ENCODE data around the gene TFB2M. TPM values are rescaled to one million over a fixed set of nuclear protein-coding genes. Genes with fewer than 3 reads are reported as not detected.

TFB2M gene
- total RNA-seq, 1 donor from 2014 or later: 6.5 TPM

DNA sequence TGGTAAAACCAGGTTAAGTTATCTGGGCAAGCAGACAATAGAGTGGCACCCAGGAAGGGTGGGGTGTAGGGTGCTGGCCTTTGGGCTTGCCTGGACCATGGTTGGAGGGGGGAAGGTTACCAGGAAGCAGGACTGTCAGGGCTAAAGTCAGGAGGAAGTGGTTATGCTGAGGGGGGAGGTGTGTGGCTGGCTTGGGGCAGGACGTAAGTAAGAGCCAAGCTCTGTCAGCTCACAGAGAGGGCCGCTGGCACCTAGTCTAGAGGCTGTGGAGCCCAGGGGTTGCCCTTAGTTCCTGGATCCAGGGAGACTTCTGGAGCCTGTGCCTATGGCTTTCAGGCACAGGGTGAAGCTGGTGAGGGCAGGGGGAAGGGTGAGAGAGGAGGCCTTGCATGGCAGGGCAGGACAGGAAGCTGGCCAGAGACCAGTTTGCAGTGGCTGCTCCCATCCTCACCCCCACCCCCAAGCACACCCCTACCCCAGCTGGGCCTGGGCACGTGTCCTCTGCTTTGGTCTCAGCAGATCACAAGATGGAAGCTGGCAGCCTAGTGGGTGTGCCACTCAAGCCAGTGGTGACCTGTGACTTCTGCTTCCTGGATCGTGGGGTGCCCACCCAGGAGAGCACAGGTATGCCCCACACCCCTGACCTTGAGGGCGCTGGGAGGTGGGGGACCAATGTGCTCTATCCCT is 38.5 kb downstream of the TFB2M start:
- no peak for DNase-seq
- peaks cover 11% of the 10 kb centered on the region for H3K36me3 Mint-ChIP-seq (ENCODE audit: unreplicated experiment)
- TF ChIP-seq, protein P1, sequence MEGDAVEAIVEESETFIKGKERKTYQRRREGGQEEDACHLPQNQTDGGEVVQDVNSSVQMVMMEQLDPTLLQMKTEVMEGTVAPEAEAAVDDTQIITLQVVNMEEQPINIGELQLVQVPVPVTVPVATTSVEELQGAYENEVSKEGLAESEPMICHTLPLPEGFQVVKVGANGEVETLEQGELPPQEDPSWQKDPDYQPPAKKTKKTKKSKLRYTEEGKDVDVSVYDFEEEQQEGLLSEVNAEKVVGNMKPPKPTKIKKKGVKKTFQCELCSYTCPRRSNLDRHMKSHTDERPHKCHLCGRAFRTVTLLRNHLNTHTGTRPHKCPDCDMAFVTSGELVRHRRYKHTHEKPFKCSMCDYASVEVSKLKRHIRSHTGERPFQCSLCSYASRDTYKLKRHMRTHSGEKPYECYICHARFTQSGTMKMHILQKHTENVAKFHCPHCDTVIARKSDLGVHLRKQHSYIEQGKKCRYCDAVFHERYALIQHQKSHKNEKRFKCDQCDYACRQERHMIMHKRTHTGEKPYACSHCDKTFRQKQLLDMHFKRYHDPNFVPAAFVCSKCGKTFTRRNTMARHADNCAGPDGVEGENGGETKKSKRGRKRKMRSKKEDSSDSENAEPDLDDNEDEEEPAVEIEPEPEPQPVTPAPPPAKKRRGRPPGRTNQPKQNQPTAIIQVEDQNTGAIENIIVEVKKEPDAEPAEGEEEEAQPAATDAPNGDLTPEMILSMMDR (IDR thresholded peaks at IDR 0.05; ENCODE audit: partially characterized antibody, unreplicated experiment): no peak
- H3K27me3 Mint-ChIP-seq (ENCODE audit: unreplicated experiment): peaks cover 4% of the 10 kb centered on the region
- no peak overlapping the region for H3K27ac Mint-ChIP-seq (ENCODE audit: unreplicated experiment)
- H3K4me1 Mint-ChIP-seq (ENCODE audit: low read depth, unreplicated experiment): no peaks in the 10 kb centered on the region
- peaks cover 11% of the 10 kb centered on the region for H3K9me3 Mint-ChIP-seq (ENCODE audit: unreplicated experiment)
- no peak overlapping the region for H3K4me3 Mint-ChIP-seq (ENCODE audit: unreplicated experiment)

DNA sequence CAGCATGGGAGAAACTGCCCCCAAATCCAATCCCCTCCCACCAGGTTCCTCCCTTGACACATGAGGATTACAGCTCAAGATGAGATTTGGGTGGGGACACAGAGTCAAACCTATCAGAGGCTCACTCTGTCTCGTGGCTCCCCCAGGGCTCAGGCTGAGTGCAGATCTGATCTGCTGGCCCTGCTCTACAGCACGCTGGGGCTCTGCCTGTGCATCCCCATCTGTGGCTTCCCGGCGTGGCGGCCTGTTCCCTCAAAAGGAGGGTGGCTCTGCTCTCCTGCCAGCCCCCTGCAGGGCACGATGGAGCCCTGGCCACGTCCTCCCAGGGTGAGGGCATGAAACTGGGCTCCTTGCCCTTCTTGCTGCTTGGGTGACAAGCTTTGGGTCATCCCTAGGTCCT is 39.1 kb downstream of the TFB2M start:
- Mint-ChIP-seq H3K4me3 (ENCODE audit: unreplicated experiment) (no peak overlapping the region), H3K27ac (ENCODE audit: unreplicated experiment) (no peak overlapping the region), H3K4me1 (ENCODE audit: low read depth, unreplicated experiment) (no peaks in the 10 kb centered on the region), H3K9me3 (ENCODE audit: unreplicated experiment) (peaks cover 12% of the 10 kb centered on the region), H3K36me3 (ENCODE audit: unreplicated experiment) (peaks cover 11% of the 10 kb centered on the region), H3K27me3 (ENCODE audit: unreplicated experiment) (peaks cover 4% of the 10 kb centered on the region)
- no peak for DNase-seq
- TF ChIP-seq, protein P1 (IDR thresholded peaks at IDR 0.05; ENCODE audit: partially characterized antibody, unreplicated experiment): no peak

DNA sequence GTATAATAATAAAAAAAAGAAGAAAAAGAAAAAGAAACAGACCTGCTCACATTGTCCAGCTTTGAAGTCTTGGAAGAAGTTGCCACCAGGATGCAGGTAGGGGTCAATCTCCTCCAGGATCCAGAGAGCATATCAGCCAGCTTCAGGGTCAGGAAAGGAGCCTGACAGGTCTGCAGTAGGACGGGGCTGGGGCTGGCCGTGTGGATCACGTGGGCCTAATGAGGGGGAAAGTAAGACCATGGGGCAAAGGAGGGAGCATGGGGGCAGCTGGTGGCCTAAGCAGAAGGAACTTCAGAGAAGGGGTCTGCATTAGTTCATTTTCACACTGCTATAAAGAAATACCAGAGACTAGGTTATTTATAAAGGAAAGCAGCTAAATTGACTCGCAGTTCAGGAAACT is 39.7 kb downstream of the TFB2M start:
- DNase-seq: no peak
- Mint-ChIP-seq H3K27me3 (ENCODE audit: unreplicated experiment) (peaks cover 3% of the 10 kb centered on the region), H3K36me3 (ENCODE audit: unreplicated experiment) (peaks cover 9% of the 10 kb centered on the region), H3K27ac (ENCODE audit: unreplicated experiment) (no peak overlapping the region), H3K4me3 (ENCODE audit: unreplicated experiment) (no peak overlapping the region), H3K9me3 (ENCODE audit: unreplicated experiment) (peaks cover 14% of the 10 kb centered on the region), H3K4me1 (ENCODE audit: low read depth, unreplicated experiment) (no peaks in the 10 kb centered on the region)
- TF ChIP-seq, protein P1 (IDR thresholded peaks at IDR 0.05; ENCODE audit: partially characterized antibody, unreplicated experiment): no peak

DNA sequence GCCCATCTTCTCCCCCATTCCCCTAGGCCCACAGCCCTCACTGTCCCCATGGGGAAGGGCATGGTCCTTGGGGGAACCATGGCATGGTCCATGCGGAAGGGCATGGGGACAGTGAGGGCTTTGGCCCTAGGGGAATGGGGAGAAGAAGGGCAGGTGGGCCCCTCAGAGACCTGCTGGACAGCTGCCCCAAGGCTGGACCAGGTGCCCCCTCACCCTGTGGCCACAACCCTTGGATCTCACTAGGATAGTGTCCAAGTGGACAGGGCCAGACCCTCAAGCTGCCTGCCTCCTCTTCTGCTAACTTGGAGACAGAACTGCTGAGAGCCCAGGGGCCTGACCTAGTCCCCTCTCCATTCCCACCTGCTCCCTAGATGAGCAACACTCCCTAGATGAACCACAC is 46.5 kb downstream of the TFB2M start:
- H3K27ac Mint-ChIP-seq (ENCODE audit: unreplicated experiment): no peak overlapping the region
- TF ChIP-seq, protein P1 (IDR thresholded peaks at IDR 0.05; ENCODE audit: partially characterized antibody, unreplicated experiment): no peak
- H3K36me3 Mint-ChIP-seq (ENCODE audit: unreplicated experiment): peaks cover 2% of the 10 kb centered on the region
- H3K4me1 Mint-ChIP-seq (ENCODE audit: low read depth, unreplicated experiment): no peaks in the 10 kb centered on the region
- H3K9me3 Mint-ChIP-seq (ENCODE audit: unreplicated experiment): peaks cover 14% of the 10 kb centered on the region
- no peak for DNase-seq
- no peak overlapping the region for H3K4me3 Mint-ChIP-seq (ENCODE audit: unreplicated experiment)
- peaks cover 9% of the 10 kb centered on the region for H3K27me3 Mint-ChIP-seq (ENCODE audit: unreplicated experiment)

DNA sequence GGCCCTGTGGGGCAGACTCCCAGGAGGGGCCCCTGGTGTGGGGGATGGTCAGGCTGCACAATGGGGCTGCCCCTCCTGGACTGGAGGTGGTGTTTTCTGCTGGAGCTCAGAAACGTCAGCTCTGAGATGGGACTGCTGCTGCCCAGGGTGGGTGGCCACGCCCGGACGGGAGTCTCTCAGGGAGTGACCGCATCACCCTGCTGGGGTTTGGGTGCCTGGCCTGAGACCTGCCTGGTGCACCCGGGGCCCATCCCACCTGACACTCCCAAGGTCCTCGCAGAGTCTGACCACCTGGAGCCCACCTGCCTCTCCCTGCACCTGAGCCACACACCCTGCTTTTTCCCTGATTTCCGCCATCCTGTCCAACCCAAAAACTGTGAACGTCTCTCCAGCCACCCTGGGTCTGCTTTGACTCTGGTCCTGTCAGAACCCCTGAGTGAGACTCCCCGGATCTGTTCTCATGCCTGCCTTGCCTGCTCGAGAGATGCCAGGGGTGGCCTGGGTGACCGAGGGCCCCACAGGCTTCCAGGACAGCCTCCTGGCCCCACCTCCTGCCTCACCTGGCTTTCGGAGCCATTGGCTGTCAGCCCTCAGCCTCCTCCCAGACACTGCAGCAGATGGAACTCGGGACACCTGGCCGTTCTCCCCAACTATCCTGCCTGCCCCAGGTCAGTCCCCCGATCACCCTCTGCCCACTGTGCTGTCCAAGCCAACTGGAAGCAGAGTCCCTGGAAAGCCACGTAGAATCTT is 47.4 kb downstream of the TFB2M start:
- no peak overlapping the region for H3K4me3 Mint-ChIP-seq (ENCODE audit: unreplicated experiment)
- peaks cover 6% of the 10 kb centered on the region for H3K36me3 Mint-ChIP-seq (ENCODE audit: unreplicated experiment)
- DNase-seq: no peak
- no peaks in the 10 kb centered on the region for H3K4me1 Mint-ChIP-seq (ENCODE audit: low read depth, unreplicated experiment)
- peaks cover 12% of the 10 kb centered on the region for H3K27me3 Mint-ChIP-seq (ENCODE audit: unreplicated experiment)
- TF ChIP-seq, protein P1 (IDR thresholded peaks at IDR 0.05; ENCODE audit: partially characterized antibody, unreplicated experiment): no peak
- no peak overlapping the region for H3K27ac Mint-ChIP-seq (ENCODE audit: unreplicated experiment)
- peaks cover 18% of the 10 kb centered on the region for H3K9me3 Mint-ChIP-seq (ENCODE audit: unreplicated experiment)
